HEK293T (cell line): ENCODE measurements around the gene UGCG.

Experiments
- CTCF ChIA-PET: fragments of 350-600 bp; formaldehyde crosslinking; extraction: SDS; loops from one replicate; lab custom pipeline; 2021; ENCODE audit warnings: antibody characterized with exemption, inconsistent platforms; lab: Yijun Ruan, JAX
- POLR2A ChIA-PET: fragments of 350-600 bp; formaldehyde crosslinking; extraction: SDS; loops from one replicate; lab custom pipeline; 2020; ENCODE audit warnings: antibody characterized with exemption, inconsistent platforms; lab: Yijun Ruan, JAX
- DNase-seq: peaks from one replicate; pipeline ENCODE4 v3.0.0; 2012; ENCODE audit warnings: mixed read lengths; ENCODE audit errors: extremely low spot score
- ARNT ChIP-seq: fragments of 450-650 bp; IDR thresholded peaks from 2 replicates; pipeline ENCODE4 v1.6.1; 2017; ENCODE audit warnings: mild to moderate bottlenecking
- BHLHE40 ChIP-seq: fragments of 450-650 bp; IDR thresholded peaks from 2 replicates; pipeline ENCODE4 v1.6.1; 2016; ENCODE audit warnings: mild to moderate bottlenecking, moderate library complexity, borderline replicate concordance
- CTBP1 ChIP-seq: fragments of 450-650 bp; IDR thresholded peaks from 2 replicates; pipeline ENCODE4 v1.6.1; 2016; ENCODE audit warnings: borderline replicate concordance
- ELF4 ChIP-seq: fragments of 450-650 bp; IDR thresholded peaks from 2 replicates; pipeline ENCODE4 v1.6.1; 2017; ENCODE audit warnings: antibody characterized with exemption
- FOXA1 ChIP-seq: fragments of 450-650 bp; IDR thresholded peaks from 2 replicates; pipeline ENCODE4 v1.6.1; 2016; ENCODE audit warnings: mild to moderate bottlenecking
- FOXK2 ChIP-seq: fragments of 450-650 bp; IDR thresholded peaks from 2 replicates; pipeline ENCODE4 v1.6.1; 2016; ENCODE audit warnings: mild to moderate bottlenecking
- FOXM1 ChIP-seq: fragments of 450-650 bp; IDR thresholded peaks from 2 replicates; pipeline ENCODE4 v1.6.1; 2017; ENCODE audit warnings: mild to moderate bottlenecking, borderline replicate concordance
- HDGF ChIP-seq: fragments of 450-650 bp; IDR thresholded peaks from 2 replicates; pipeline ENCODE4 v1.6.1; 2017; ENCODE audit warnings: antibody characterized with exemption, borderline replicate concordance
- L3MBTL2 ChIP-seq: fragments of 450-650 bp; conservative IDR thresholded peaks from 2 replicates; pipeline ENCODE4 v1.6.1; 2016; ENCODE audit warnings: mild to moderate bottlenecking
- LEF1 ChIP-seq: fragments of 450-650 bp; IDR thresholded peaks from 2 replicates; pipeline ENCODE4 v1.6.1; 2017; ENCODE audit warnings: mild to moderate bottlenecking, borderline replicate concordance
- NFRKB ChIP-seq: fragments of 450-650 bp; IDR thresholded peaks from 2 replicates; pipeline ENCODE4 v1.6.1; 2016; ENCODE audit warnings: mild to moderate bottlenecking, moderate library complexity
- PKNOX1 ChIP-seq: fragments of 450-650 bp; IDR thresholded peaks from 2 replicates; pipeline ENCODE4 v1.6.1; 2016
- SP1 ChIP-seq: fragments of 450-650 bp; IDR thresholded peaks from 2 replicates; pipeline ENCODE4 v1.6.1; 2017
- SUZ12 ChIP-seq: fragments of 450-650 bp; IDR thresholded peaks from 2 replicates; pipeline ENCODE4 v1.6.1; 2016; ENCODE audit warnings: mild to moderate bottlenecking
- TARDBP ChIP-seq: fragments of 450-650 bp; IDR thresholded peaks from 2 replicates; pipeline ENCODE4 v1.6.1; 2016
- ZNF384 ChIP-seq: fragments of 450-650 bp; IDR thresholded peaks from 2 replicates; pipeline ENCODE4 v1.6.1; 2016

The UGCG gene

GRCh38 chr9:111966861-111967291 is 70.3 kb downstream of the UGCG start:
- CTCF ChIA-PET: no interaction called here
- no peak for TF ChIP-seq SP1
- TF ChIP-seq LEF1: no peak
- TF ChIP-seq L3MBTL2: no peak
- no peak for TF ChIP-seq NFRKB
- TF ChIP-seq HDGF: no peak
- TF ChIP-seq ZNF384: no peak
- POLR2A ChIA-PET: no interaction called here
- no peak for DNase-seq

GRCh38 chr9:111967621-111968020 is 71.0 kb downstream of the UGCG start:
- no peak for TF ChIP-seq ZNF384
- TF ChIP-seq NFRKB: no peak
- no peak for TF ChIP-seq HDGF
- TF ChIP-seq TARDBP: no peak
- TF ChIP-seq CTBP1: no peak
- no peak for TF ChIP-seq FOXK2
- TF ChIP-seq LEF1: no peak
- no peak for TF ChIP-seq ARNT
- TF ChIP-seq SUZ12: no peak
- no peak for TF ChIP-seq BHLHE40
- no peak for TF ChIP-seq ELF4
- ChIA-PET CTCF (no interaction called here), POLR2A (no interaction called here)
- no peak for DNase-seq

- POLR2A ChIA-PET: no interaction called here
- CTCF ChIA-PET: interaction anchor here (0.7 kb wide), 1 partner anchor 873 kb away, joined by 3 read pairs; no protein-coding TSS in a partner anchor
- no peak for TF ChIP-seq CTBP1
- no peak for TF ChIP-seq SP1
- TF ChIP-seq FOXM1: no peak
- no peak for TF ChIP-seq ARNT
- no peak for TF ChIP-seq SUZ12
- no peak for TF ChIP-seq FOXA1
- no peak for TF ChIP-seq HDGF
- no peak for TF ChIP-seq ZNF384
- TF ChIP-seq NFRKB: no peak
- TF ChIP-seq FOXK2: no peak
- no peak for TF ChIP-seq LEF1
- no peak for TF ChIP-seq ELF4
- TF ChIP-seq L3MBTL2: no peak
- TF ChIP-seq BHLHE40: no peak
- TF ChIP-seq PKNOX1: no peak
- TF ChIP-seq TARDBP: no peak
- DNase-seq: no peak
Measured at GRCh38 chr9:111969061-111969460, 72.4 kb downstream of the UGCG start.

- CTCF ChIA-PET: no interaction called here
- TF ChIP-seq NFRKB: no peak
- no peak for TF ChIP-seq LEF1
- DNase-seq: no peak
- POLR2A ChIA-PET: no interaction called here
Measured at GRCh38 chr9:111969622-111970021, 73.0 kb downstream of the UGCG start.

- TF ChIP-seq PKNOX1 (no peak), FOXK2 (no peak), NFRKB (no peak), LEF1 (no peak), HDGF (no peak), TARDBP (no peak)
- POLR2A ChIA-PET: no interaction called here
- DNase-seq: no peak
- CTCF ChIA-PET: interaction anchor here (0.5 to 0.9 kb wide), 2 partner anchors 16 to 383 kb away, joined by 3 to 4 read pairs; no protein-coding TSS in a partner anchor
Measured at GRCh38 chr9:111970827-111971226, 74.2 kb downstream of the UGCG start.

- no peak for TF ChIP-seq TARDBP
- peak; percentile 84 for TF ChIP-seq PKNOX1
- CTCF ChIA-PET: interaction anchor here (1.3 kb wide), 1 partner anchor 101 kb away, joined by 3 read pairs; no protein-coding TSS in a partner anchor
- POLR2A ChIA-PET: no interaction called here
- peak; percentile 62 for DNase-seq
Measured at GRCh38 chr9:111974092-111974681, 77.6 kb downstream of the UGCG start.

GRCh38 chr9:111975709-111976108 is 79.1 kb downstream of the UGCG start:
- TF ChIP-seq FOXM1 (no peak), ELF4 (no peak), SP1 (no peak)
- POLR2A ChIA-PET: no interaction called here
- DNase-seq: no peak
- CTCF ChIA-PET: interaction anchor here (0.7 kb wide), 1 partner anchor 214 kb away, joined by 3 read pairs; no protein-coding TSS in a partner anchor
